Prostate gland (tissue), 2 donors: ENCODE data around the gene ANAPC1. TPM values are rescaled to one million over a fixed set of nuclear protein-coding genes. Genes with fewer than 3 reads are reported as not detected.

Experiments used
- DNase-seq: peaks from one replicate; pipeline ENCODE4 v3.0.0-alpha.2; 2019; ENCODE audit warnings: low spot score
- H3K27ac ChIP-seq, 2 donors: fragments of 200-600 bp; sonication (generic); 2 replicates each; pipeline ENCODE4 v1.5.1; 2017 to 2019
- H3K27me3 ChIP-seq: fragments of 200-600 bp; sonication (generic); replicated peaks from 2 replicates; pipeline ENCODE4 v1.5.1; 2019; ENCODE audit not compliant: insufficient read depth
- H3K36me3 ChIP-seq, 2 donors: fragments of 200-600 bp; sonication (generic); 1 replicate in 1 of 2; 2 replicates in 1 of 2; pipeline versions ENCODE4 v1.5.1 to v1.8.1; 2017 to 2019
- H3K4me1 ChIP-seq: fragments of 200-600 bp; sonication (generic); replicated peaks from 2 replicates; pipeline ENCODE4 v1.5.1; 2019
- H3K4me3 ChIP-seq, 2 donors: fragments of 200-600 bp; sonication (generic); 2 replicates each; pipeline ENCODE4 v1.5.1; 2017 to 2019
- H3K9me3 ChIP-seq: fragments of 200-600 bp; sonication (generic); 2 replicates; pipeline ENCODE4 v1.5.1; 2017
- CTCF ChIP-seq, 4 experiments: fragments of 200-600 bp in 2 of 4; fragments of 450-650 bp in 2 of 4; sonication (generic) in 2 of 4; IDR thresholded peaks; 1 replicate in 3 of 4; 2 replicates in 1 of 4; pipeline ENCODE4 v1.5.1; 2016 to 2019; ENCODE audit warnings: antibody characterized with exemption in 4 of 4, mild to moderate bottlenecking in 2 of 4, moderate library complexity in 2 of 4
- POLR2A ChIP-seq: fragments of 450-650 bp; IDR thresholded peaks from one replicate; pipeline ENCODE4 v1.6.1; 2016; ENCODE audit warnings: antibody characterized with exemption, mild to moderate bottlenecking
- POLR2AphosphoS5 ChIP-seq: sonication (generic); formaldehyde crosslinking; IDR thresholded peaks from one replicate; pipeline ENCODE4 v1.6.1; 2017; ENCODE audit warnings: antibody characterized with exemption
- WGBS: methylation state at CpG from one replicate; pipeline ENCODE4 v1.1.5; 2018; 5-methylcytosine and 5-hydroxymethylcytosine counted together
- intact Hi-C: fragments of 100-400 bp; cut with DNase I; formaldehyde crosslinking; loops from one replicate; pipeline ENCODE4 v1.14.2; 2022
- total RNA-seq, 2 donors: library from RNA; depleted of rRNA; stranded (reverse); fragments of >200 nt; gene quantifications; one replicate each; pipeline ENCODE4 v1.1.0, GENCODE V29; 2016

ANAPC1 gene
- total RNA-seq, 2 donors from 2014 or later = 48.6 to 49.7 TPM

- Histone ChIP-seq H3K9me3 (no peaks in the 10 kb centered on the region), H3K4me3 (no peak overlapping the region), H3K27me3 (no peaks in the 10 kb centered on the region), H3K27ac (no peak overlapping the region), H3K4me1 (no peaks in the 10 kb centered on the region), H3K36me3 (no peaks in the 10 kb centered on the region)
- WGBS = 69% methylated on average over 2 of the region's 2 CpGs
- no peak for DNase-seq
- intact Hi-C loops = no loop called here
- no peak for TF ChIP-seq POLR2A
- no peak for TF ChIP-seq CTCF (IDR thresholded peaks at IDR 0.05)
- no peak for TF ChIP-seq POLR2AphosphoS5
Measured at GRCh38 chr2:111927723-111928122, 43.7 kb upstream of the ANAPC1 start.

- Histone ChIP-seq H3K4me1 (no peaks in the 10 kb centered on the region), H3K9me3 (no peaks in the 10 kb centered on the region), H3K27me3 (no peaks in the 10 kb centered on the region), H3K4me3 (no peak overlapping the region), H3K36me3 (no peaks in the 10 kb centered on the region), H3K27ac (no peak overlapping the region)
- no peak for DNase-seq
- intact Hi-C loops = no loop called here
- WGBS = 95% methylated on average over 3 of the region's 3 CpGs
- TF ChIP-seq CTCF (IDR thresholded peaks at IDR 0.05) (no peak), POLR2A (no peak), POLR2AphosphoS5 (no peak)
Measured at GRCh38 chr2:111924617-111925107, 40.7 kb upstream of the ANAPC1 start.

- no peak for TF ChIP-seq POLR2A
- TF ChIP-seq CTCF (IDR thresholded peaks at IDR 0.05) = no peak
- TF ChIP-seq POLR2AphosphoS5 = no peak
- Histone ChIP-seq H3K36me3 (no peaks in the 10 kb centered on the region), H3K9me3 (no peaks in the 10 kb centered on the region), H3K4me1 (no peaks in the 10 kb centered on the region), H3K27me3 (no peaks in the 10 kb centered on the region), H3K4me3 (no peak overlapping the region), H3K27ac (no peak overlapping the region)
- no peak for DNase-seq
- WGBS = 63% methylated on average over 4 of the region's 4 CpGs
- intact Hi-C loops = no loop called here
Measured at GRCh38 chr2:111923276-111923804, 39.3 kb upstream of the ANAPC1 start.

GRCh38 chr2:111919794-111920608 lies 36.0 kb upstream of the ANAPC1 start:
- Histone ChIP-seq H3K4me3 (no peak overlapping the region), H3K36me3 (no peaks in the 10 kb centered on the region), H3K9me3 (no peaks in the 10 kb centered on the region), H3K27ac (no peak overlapping the region), H3K4me1 (no peaks in the 10 kb centered on the region), H3K27me3 (no peaks in the 10 kb centered on the region)
- WGBS = 49% methylated on average over 8 of the region's 8 CpGs
- DNase-seq = no peak
- no peak for TF ChIP-seq POLR2A
- no peak for TF ChIP-seq CTCF (IDR thresholded peaks at IDR 0.05)
- TF ChIP-seq POLR2AphosphoS5 = no peak
- intact Hi-C loops = no loop called here

GRCh38 chr2:111919365-111919764 lies 35.4 kb upstream of the ANAPC1 start:
- Histone ChIP-seq H3K4me1 (no peaks in the 10 kb centered on the region), H3K36me3 (no peaks in the 10 kb centered on the region), H3K4me3 (no peak overlapping the region), H3K27me3 (no peaks in the 10 kb centered on the region), H3K9me3 (no peaks in the 10 kb centered on the region), H3K27ac (no peak overlapping the region)
- TF ChIP-seq CTCF (IDR thresholded peaks at IDR 0.05) = no peak
- TF ChIP-seq POLR2A = no peak
- no peak for TF ChIP-seq POLR2AphosphoS5
- WGBS = 65% methylated on average over 2 of the region's 2 CpGs
- intact Hi-C loops = no loop called here
- no peak for DNase-seq
